ENCODE measurements around the gene GET4. TPM values are rescaled to one million over a fixed set of nuclear protein-coding genes. Genes with fewer than 3 reads are reported as not detected.
A peak's percentile ranks its signal among the peaks of the same experiment; 100 is the strongest.

Gene GET4
- total and polyA plus RNA-seq, 2 of the 13 experiments (the other 11 are each of a cell fraction or from before 2014, with no cell fraction given), result 28.2 to 35.2 TPM

- no peak for TF ChIP-seq ZFP91 (CRISPR knock-in tag; IDR thresholded peaks at IDR 0.05; ENCODE audit: borderline replicate concordance)
- no peak for TF ChIP-seq REPIN1 (CRISPR knock-in tag; IDR thresholded peaks at IDR 0.05; ENCODE audit: borderline replicate concordance, low read depth)
- TF ChIP-seq ZBTB38 (CRISPR knock-in tag; IDR thresholded peaks at IDR 0.05), result peak; percentile 59; the same call in 1 of the 2 replicates
- TF ChIP-seq HOXA7 (CRISPR knock-in tag; IDR thresholded peaks at IDR 0.05), result no peak
- no peak for TF ChIP-seq ZFP36 (IDR thresholded peaks at IDR 0.05; ENCODE audit: borderline replicate concordance, low read depth, low read length, partially characterized antibody)
- no peak for TF ChIP-seq ZNF530 (CRISPR knock-in tag; IDR thresholded peaks at IDR 0.05; ENCODE audit: low read depth)
- no peak for TF ChIP-seq THAP11 (CRISPR knock-in tag; IDR thresholded peaks at IDR 0.05)
- no peak for TF ChIP-seq MYC (CRISPR knock-in tag; IDR thresholded peaks at IDR 0.05; ENCODE audit: borderline replicate concordance)
- no peak for TF ChIP-seq NFATC3 (CRISPR knock-in tag; IDR thresholded peaks at IDR 0.05)
- no peak for TF ChIP-seq FIP1L1 (IDR thresholded peaks at IDR 0.05; ENCODE audit: borderline replicate concordance, insufficient read depth, low read depth, low read length)
- TF ChIP-seq STAT5B (CRISPR knock-in tag; IDR thresholded peaks at IDR 0.05), result no peak
- no peak for TF ChIP-seq ZNF552 (CRISPR knock-in tag; IDR thresholded peaks at IDR 0.05; ENCODE audit: borderline replicate concordance)
- no peak for TF ChIP-seq GPN1 (CRISPR knock-in tag; IDR thresholded peaks at IDR 0.05; ENCODE audit: borderline replicate concordance)
- TF ChIP-seq IRX3 (CRISPR knock-in tag; IDR thresholded peaks at IDR 0.05; ENCODE audit: borderline replicate concordance, low read depth), result no peak
- TF ChIP-seq ZNF333 (CRISPR knock-in tag; IDR thresholded peaks at IDR 0.05; ENCODE audit: borderline replicate concordance), result no peak
- no peak for TF ChIP-seq ZNF775 (CRISPR knock-in tag; IDR thresholded peaks at IDR 0.05; ENCODE audit: borderline replicate concordance)
- TF ChIP-seq, protein P1, sequence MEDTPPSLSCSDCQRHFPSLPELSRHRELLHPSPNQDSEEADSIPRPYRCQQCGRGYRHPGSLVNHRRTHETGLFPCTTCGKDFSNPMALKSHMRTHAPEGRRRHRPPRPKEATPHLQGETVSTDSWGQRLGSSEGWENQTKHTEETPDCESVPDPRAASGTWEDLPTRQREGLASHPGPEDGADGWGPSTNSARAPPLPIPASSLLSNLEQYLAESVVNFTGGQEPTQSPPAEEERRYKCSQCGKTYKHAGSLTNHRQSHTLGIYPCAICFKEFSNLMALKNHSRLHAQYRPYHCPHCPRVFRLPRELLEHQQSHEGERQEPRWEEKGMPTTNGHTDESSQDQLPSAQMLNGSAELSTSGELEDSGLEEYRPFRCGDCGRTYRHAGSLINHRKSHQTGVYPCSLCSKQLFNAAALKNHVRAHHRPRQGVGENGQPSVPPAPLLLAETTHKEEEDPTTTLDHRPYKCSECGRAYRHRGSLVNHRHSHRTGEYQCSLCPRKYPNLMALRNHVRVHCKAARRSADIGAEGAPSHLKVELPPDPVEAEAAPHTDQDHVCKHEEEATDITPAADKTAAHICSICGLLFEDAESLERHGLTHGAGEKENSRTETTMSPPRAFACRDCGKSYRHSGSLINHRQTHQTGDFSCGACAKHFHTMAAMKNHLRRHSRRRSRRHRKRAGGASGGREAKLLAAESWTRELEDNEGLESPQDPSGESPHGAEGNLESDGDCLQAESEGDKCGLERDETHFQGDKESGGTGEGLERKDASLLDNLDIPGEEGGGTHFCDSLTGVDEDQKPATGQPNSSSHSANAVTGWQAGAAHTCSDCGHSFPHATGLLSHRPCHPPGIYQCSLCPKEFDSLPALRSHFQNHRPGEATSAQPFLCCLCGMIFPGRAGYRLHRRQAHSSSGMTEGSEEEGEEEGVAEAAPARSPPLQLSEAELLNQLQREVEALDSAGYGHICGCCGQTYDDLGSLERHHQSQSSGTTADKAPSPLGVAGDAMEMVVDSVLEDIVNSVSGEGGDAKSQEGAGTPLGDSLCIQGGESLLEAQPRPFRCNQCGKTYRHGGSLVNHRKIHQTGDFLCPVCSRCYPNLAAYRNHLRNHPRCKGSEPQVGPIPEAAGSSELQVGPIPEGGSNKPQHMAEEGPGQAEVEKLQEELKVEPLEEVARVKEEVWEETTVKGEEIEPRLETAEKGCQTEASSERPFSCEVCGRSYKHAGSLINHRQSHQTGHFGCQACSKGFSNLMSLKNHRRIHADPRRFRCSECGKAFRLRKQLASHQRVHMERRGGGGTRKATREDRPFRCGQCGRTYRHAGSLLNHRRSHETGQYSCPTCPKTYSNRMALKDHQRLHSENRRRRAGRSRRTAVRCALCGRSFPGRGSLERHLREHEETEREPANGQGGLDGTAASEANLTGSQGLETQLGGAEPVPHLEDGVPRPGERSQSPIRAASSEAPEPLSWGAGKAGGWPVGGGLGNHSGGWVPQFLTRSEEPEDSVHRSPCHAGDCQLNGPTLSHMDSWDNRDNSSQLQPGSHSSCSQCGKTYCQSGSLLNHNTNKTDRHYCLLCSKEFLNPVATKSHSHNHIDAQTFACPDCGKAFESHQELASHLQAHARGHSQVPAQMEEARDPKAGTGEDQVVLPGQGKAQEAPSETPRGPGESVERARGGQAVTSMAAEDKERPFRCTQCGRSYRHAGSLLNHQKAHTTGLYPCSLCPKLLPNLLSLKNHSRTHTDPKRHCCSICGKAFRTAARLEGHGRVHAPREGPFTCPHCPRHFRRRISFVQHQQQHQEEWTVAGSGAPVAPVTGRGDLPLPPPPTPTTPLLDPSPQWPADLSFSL (CRISPR knock-in tag; IDR thresholded peaks at IDR 0.05), result no peak
- no peak for TF ChIP-seq ZNF20 (CRISPR knock-in tag; IDR thresholded peaks at IDR 0.05)
- no peak for TF ChIP-seq IKZF1 (IDR thresholded peaks at IDR 0.05)
- TF ChIP-seq STAG1 (CRISPR knock-in tag; IDR thresholded peaks at IDR 0.05), result no peak
Observed at GRCh38 chr7:927031-927671, 50.8 kb downstream of the GET4 start (continued).

All from HepG2 (cell line).